Ishikawa (cell line): Measurements from ENCODE around the gene KRTAP5-11.
"Not testable (repeated sequence)": the region's sequence is repeated elsewhere in the genome, so short reads cannot be mapped to it uniquely, and the experiment has no call there.

Experiments
- CEBPB ChIP-seq: IDR thresholded peaks from 2 replicates; pipeline ENCODE4 v1.6.1; 2012
- CREB1 ChIP-seq: IDR thresholded peaks from 2 replicates; pipeline ENCODE4 v1.6.1; 2012; ENCODE audit warnings: low read depth
- EGR1 ChIP-seq: IDR thresholded peaks from 2 replicates; pipeline ENCODE4 v1.6.1; 2012
- EP300 ChIP-seq: IDR thresholded peaks from 2 replicates; pipeline ENCODE4 v1.6.1; 2012; ENCODE audit warnings: borderline replicate concordance
- FOXM1 ChIP-seq: IDR thresholded peaks from 2 replicates; pipeline ENCODE4 v1.6.1; 2012; ENCODE audit warnings: low read depth, borderline replicate concordance
- MAX ChIP-seq: IDR thresholded peaks from 2 replicates; pipeline ENCODE4 v1.6.1; 2012
- NFIC ChIP-seq: IDR thresholded peaks from 2 replicates; pipeline ENCODE4 v1.6.1; 2012
- RAD21 ChIP-seq: IDR thresholded peaks from 2 replicates; pipeline ENCODE4 v1.6.1; 2012; ENCODE audit warnings: low read depth
- TAF1 ChIP-seq: IDR thresholded peaks from 2 replicates; pipeline ENCODE4 v1.6.1; 2012; ENCODE audit warnings: low read depth, mild to moderate bottlenecking
- TCF12 ChIP-seq: IDR thresholded peaks from 2 replicates; pipeline ENCODE4 v1.6.1; 2012; ENCODE audit warnings: low read depth
- TEAD4 ChIP-seq: IDR thresholded peaks from 2 replicates; pipeline ENCODE4 v1.6.1; 2012
- USF1 ChIP-seq: IDR thresholded peaks from 2 replicates; pipeline ENCODE4 v1.6.1; 2012
- YY1 ChIP-seq: IDR thresholded peaks from 2 replicates; pipeline ENCODE4 v1.6.1; 2012; ENCODE audit warnings: low read depth
- ZBTB7A ChIP-seq: IDR thresholded peaks from 2 replicates; pipeline ENCODE4 v1.6.1; 2012; ENCODE audit warnings: low read depth
- TF ChIP-seq, protein P1 (sequence below): IDR thresholded peaks from 2 replicates; pipeline ENCODE4 v1.6.1; 2012; ENCODE audit warnings: low read depth, mild to moderate bottlenecking

Gene KRTAP5-11

DNA sequence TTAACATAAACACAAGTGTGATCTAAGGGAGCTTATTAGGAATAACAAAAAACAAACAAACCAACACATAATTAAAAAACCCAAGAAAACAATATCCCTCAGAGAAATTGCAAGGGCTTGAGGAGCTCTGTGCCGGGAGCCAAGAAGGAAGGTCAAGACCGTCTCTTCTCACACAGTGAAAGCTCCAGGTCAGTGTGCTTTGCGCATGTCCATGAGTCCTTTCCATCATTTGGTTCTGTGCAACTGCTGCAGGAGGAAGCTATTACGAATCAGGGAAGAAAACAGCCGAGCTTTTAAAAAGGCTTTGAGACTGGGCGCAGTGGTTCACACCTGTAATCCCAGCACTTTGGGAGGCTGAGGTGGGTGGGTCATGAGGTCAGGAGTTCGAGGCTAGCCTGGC is 40.3 kb downstream of the KRTAP5-11 start:
- TF ChIP-seq CREB1, result no peak
- no peak for TF ChIP-seq FOXM1
- no peak for TF ChIP-seq RAD21
- TF ChIP-seq EP300, result no peak
- TF ChIP-seq, protein P1, sequence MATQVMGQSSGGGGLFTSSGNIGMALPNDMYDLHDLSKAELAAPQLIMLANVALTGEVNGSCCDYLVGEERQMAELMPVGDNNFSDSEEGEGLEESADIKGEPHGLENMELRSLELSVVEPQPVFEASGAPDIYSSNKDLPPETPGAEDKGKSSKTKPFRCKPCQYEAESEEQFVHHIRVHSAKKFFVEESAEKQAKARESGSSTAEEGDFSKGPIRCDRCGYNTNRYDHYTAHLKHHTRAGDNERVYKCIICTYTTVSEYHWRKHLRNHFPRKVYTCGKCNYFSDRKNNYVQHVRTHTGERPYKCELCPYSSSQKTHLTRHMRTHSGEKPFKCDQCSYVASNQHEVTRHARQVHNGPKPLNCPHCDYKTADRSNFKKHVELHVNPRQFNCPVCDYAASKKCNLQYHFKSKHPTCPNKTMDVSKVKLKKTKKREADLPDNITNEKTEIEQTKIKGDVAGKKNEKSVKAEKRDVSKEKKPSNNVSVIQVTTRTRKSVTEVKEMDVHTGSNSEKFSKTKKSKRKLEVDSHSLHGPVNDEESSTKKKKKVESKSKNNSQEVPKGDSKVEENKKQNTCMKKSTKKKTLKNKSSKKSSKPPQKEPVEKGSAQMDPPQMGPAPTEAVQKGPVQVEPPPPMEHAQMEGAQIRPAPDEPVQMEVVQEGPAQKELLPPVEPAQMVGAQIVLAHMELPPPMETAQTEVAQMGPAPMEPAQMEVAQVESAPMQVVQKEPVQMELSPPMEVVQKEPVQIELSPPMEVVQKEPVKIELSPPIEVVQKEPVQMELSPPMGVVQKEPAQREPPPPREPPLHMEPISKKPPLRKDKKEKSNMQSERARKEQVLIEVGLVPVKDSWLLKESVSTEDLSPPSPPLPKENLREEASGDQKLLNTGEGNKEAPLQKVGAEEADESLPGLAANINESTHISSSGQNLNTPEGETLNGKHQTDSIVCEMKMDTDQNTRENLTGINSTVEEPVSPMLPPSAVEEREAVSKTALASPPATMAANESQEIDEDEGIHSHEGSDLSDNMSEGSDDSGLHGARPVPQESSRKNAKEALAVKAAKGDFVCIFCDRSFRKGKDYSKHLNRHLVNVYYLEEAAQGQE, result no peak
- TF ChIP-seq TCF12, result no peak
- no peak for TF ChIP-seq CEBPB
- no peak for TF ChIP-seq NFIC
- TF ChIP-seq TEAD4, result no peak
- TF ChIP-seq EGR1, result no peak

- TF ChIP-seq TAF1, result no peak
- TF ChIP-seq MAX, result no peak
- TF ChIP-seq YY1, result no peak
- no peak for TF ChIP-seq RAD21
- TF ChIP-seq, protein P1, result no peak
- TF ChIP-seq NFIC, result no peak
- TF ChIP-seq USF1, result no peak
- no peak for TF ChIP-seq EGR1
- no peak for TF ChIP-seq TCF12
- no peak for TF ChIP-seq EP300
- no peak for TF ChIP-seq CEBPB
- no peak for TF ChIP-seq ZBTB7A
- TF ChIP-seq FOXM1, result no peak
- TF ChIP-seq TEAD4, result no peak
- no peak for TF ChIP-seq CREB1
Measured at GRCh38 chr11:71539017-71539416, 43.7 kb downstream of the KRTAP5-11 start.

GRCh38 chr11:71538666-71538990 is 44.0 kb downstream of the KRTAP5-11 start:
- TF ChIP-seq EGR1 (no peak), RAD21 (no peak), MAX (no peak)

DNA sequence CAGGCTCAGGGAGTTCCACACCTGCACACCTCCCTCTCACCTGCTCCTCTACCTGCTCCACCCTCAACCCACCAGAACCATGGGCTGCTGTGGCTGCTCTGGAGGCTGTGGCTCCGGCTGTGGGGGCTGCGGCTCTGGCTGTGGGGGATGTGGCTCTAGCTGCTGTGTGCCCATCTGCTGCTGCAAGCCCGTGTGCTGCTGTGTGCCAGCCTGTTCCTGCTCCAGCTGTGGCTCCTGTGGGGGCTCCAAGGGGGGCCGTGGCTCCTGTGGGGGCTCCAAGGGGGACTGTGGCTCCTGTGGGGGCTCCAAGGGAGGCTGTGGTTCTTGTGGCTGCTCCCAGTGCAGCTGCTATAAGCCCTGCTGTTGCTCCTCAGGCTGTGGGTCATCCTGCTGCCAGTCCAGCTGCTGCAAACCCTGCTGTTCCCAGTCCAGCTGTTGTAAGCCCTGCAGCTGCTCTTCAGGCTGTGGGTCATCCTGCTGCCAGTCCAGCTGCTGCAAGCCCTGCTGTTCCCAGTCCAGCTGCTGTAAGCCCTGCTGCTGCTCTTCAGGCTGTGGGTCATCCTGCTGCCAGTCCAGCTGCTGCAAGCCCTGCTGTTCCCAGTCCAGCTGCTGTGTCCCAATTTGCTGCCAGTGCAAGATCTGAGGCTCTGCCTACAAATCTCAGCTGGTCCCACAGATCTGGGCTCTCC is 44.6 kb downstream of the KRTAP5-11 start, which contains the start of gene KRTAP5-8:
Gene KRTAP5-8, plus strand, starts transcription at position 49 of the 689 bp plus-strand sequence. Its CDS starts 31 bp downstream, at position 80.
- TF ChIP-seq ZBTB7A, FOXM1, USF1: not testable (repeated sequence)

DNA sequence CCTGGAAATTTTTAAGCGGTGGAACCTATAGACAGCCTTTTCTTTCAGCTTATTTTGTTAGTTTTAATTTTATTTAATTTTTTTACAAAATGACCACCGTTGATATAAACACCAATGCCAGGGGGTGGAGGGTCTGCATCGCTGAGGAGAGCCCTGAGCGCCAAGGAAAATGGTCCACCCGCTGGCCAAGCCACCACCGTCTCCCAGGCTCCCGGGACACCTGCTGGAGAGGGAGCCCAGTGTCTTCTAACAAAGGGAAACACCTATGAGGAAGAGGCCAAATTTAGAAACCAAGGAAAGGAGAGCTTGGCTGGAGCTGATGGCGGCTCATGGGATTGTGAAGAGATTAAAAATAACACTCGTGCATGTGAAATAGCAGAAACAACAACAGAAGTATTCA is 45.1 kb downstream of the KRTAP5-11 start:
- no peak for TF ChIP-seq RAD21
- no peak for TF ChIP-seq TAF1
- TF ChIP-seq CREB1, result no peak
- no peak for TF ChIP-seq EP300
- TF ChIP-seq, protein P1, result no peak
- no peak for TF ChIP-seq USF1
- no peak for TF ChIP-seq TCF12
- no peak for TF ChIP-seq MAX
- TF ChIP-seq FOXM1, result no peak
- TF ChIP-seq ZBTB7A, result no peak
- TF ChIP-seq YY1, result no peak
- no peak for TF ChIP-seq EGR1
- no peak for TF ChIP-seq NFIC
- no peak for TF ChIP-seq CEBPB
- no peak for TF ChIP-seq TEAD4
